OCI-LY7 (cell line): ENCODE measurements around the gene CLK4.

ENCODE experiments used
- CTCF ChIP-seq: fragments of 200-600 bp; sonication (generic); conservative IDR thresholded peaks from 2 replicates; pipeline ENCODE4 v1.5.1; 2014; ENCODE audit warnings: mild to moderate bottlenecking, antibody characterized with exemption, low read length, moderate library complexity, mixed read lengths
- EZH2phosphoT487 ChIP-seq: fragments of 200-600 bp; sonication (generic); IDR thresholded peaks from 2 replicates; pipeline ENCODE4 v1.6.1; 2018; ENCODE audit warnings: low read depth, borderline replicate concordance, mild to moderate bottlenecking, mixed run types, antibody characterized with exemption, low read length, moderate library complexity, mixed read lengths

- TF ChIP-seq CTCF = no peak
- TF ChIP-seq EZH2phosphoT487 = no peak
Measured at GRCh38 chr5:178668579-178668978, 41.7 kb upstream of the CLK4 start.
